GM19452 (cell line): Measurements from ENCODE around the gene P2RX6.
"Not testable (repeated sequence)": the region's sequence is repeated elsewhere in the genome, so short reads cannot be mapped to it uniquely, and the experiment has no call there.

Experiments used
- ATAC-seq: cut with Tn5 transposase; IDR thresholded peaks from one replicate; pipeline ENCODE4 v1.9.1; 2021; ENCODE audit not compliant: unreplicated experiment

The P2RX6 gene

GRCh38 chr22:21014726-21015465 is at the start of gene P2RX6:
TSS of gene P2RX6 (plus strand) at chr22:21015165. CDS start at chr22:21015175, 10 bp downstream.
- ATAC-seq: no peak

GRCh38 chr22:20965888-20966855 is 48.8 kb upstream of the P2RX6 start:
- no peak for ATAC-seq

DNA sequence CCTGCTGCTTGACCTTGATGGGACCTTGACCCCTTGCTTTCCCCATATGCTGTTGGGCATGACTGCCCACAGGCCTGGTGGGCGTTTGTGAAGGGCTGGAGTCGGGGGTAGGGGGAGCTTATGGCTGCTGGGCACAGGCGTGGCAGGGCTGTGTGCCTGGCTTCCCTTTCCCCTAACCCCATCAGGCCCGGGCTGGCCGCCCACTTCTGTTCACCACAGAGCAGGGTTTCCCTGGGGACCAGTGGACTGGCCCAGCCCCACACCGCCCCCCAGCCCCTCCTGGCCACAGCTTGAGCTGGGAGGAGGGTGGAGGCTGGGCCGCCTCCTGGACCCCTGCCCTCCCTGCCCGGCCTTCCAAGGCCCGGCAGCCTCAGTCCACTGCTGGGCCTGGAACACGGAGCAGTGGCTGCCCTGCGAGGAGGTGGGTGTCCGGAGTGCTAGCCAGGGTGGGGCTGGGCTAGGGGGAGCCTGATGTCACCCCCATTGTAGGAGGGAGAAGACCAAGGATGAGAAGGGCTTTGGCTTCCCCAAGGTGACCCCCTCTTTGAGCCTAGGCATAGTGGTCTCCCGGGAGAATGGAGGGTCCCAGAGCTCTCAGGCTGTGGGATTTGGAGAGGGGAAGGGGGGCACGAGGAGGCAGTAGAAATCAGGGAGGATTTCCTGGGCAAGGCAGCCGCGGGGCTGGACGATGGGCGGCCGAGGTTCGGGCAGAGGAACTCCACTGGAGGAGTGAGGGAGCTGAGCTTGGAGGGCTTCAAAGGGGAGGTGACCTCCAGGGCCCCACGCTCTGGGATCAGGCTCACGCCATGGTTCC is 47.9 kb upstream of the P2RX6 start, which contains the start of gene AIFM3:
AIFM3 (plus strand) TSS at position 373 of the 814 bp plus-strand sequence. CDS start 690 bp downstream, outside the sequence.
- no peak for ATAC-seq

DNA sequence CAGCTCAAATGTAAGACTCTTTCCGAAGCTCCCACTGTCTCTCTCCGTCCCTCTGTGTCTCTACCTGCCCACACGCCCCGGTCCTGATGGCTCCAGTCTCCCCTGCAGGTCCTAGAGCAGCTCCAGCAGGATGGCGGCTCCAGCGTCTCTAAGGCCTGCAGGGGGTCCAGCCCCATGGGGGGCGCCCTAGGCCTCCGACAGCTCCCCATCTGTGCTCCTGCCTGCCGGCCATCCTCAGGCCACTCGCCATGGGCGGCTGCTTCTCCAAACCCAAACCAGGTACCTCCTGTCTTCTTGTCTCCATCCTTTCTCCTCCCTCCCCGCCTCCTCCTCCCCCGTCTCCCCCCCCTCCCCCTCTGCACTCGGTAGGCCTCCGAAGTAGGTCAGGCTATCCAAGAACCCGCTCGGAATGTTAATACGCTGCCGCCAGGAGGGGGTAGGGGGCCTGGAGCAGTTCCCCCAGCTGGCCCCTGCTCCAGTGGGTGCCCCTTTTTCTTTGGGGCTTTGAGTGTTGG is 47.2 kb upstream of the P2RX6 start:
- ATAC-seq: no peak

- ATAC-seq: no peak
Observed at GRCh38 chr22:20968281-20968977, 46.5 kb upstream of the P2RX6 start.

DNA sequence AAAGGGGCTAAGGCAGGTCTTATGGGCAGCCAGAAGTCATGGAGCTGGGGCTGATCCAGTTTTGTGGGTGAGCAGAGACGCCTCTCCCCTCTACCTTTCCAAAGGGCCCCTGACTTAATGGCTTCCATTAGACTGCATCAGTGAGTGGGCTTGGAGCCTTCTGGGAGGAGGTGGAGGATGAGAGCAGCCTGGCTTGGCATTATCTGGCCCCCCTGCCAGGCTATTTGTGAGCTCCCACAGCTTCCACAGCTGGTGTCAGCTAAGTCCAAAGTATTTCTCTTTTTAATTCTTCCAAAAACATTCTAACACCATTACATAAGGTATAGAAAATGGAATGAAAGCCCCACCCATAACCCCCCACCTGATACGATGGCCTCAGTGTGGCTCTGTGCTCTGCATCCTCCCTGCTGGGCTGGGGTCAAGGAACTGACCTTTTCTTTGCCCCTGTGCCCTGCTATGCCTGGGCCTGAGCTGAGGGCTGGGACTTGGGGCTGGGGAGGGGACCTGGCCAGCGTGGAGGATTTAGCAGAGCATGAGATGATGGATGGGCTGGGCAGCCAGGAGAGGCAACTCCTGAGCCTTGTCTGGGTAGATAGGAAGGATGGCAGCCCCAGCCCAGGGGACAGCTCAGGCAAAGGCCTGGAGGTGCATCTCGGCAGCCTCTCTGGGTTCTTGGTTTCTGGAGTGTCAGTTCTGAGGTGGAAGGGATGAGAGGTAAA is 43.9 kb upstream of the P2RX6 start:
- ATAC-seq: no peak

DNA sequence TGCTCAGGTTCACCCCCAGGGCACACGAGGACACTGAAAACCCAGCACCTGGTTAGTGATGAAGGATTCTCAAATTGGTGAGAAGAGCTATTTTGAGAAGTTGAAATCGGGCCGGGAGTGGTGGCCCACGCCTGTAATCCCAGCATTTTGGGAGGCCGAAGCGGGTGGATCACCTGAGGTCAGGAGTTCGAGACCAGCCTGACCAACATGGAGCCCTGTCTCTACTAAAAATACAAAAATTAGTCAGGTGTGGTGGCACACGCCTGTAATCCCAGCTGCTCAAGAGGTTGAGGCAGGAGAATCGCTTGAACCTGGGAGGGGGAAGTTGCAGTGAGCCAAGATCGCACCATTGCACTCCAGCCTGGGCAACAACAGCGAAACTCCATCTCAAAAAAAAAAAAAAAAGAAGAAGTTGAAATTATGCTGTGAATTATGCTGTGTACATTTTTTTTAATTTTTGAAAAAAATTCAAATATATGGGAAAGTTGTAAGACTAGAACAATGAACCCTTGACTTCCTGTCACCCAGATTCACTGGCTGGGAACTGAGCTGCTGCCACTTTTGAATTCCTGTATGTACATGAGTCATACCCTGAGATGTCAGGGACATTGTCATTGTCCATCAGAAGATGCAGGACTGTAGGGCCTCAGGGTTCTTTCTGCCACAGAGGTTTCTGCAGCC is 42.8 kb upstream of the P2RX6 start:
- ATAC-seq: not testable (repeated sequence)

DNA sequence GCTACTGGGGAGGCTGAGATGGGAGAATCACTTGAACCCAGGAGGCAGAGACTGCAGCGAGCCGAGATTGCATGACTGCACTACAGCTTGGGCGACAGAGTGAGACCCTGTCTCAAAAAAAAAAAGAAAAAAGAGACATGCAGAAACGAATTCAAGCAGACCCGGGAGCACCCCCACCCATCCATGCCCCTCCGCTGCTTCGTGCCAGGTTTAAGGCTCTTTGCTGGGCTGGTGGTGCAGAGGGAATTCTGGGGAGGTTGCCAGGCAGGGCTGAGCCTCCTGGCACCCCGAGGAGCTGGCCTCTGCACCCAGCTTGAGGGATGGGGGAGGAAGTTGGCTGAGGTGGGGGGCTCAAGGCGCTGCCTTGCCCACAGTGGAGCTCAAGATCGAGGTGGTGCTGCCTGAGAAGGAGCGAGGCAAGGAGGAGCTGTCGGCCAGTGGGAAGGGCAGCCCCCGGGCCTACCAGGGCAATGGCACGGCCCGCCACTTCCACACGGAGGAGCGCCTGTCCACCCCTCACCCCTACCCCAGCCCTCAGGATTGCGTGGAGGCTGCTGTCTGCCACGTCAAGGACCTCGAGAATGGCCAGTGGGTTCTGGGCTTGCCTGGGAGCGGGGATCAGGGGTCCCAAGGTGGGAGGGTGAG is 41.9 kb upstream of the P2RX6 start:
- no peak for ATAC-seq

DNA sequence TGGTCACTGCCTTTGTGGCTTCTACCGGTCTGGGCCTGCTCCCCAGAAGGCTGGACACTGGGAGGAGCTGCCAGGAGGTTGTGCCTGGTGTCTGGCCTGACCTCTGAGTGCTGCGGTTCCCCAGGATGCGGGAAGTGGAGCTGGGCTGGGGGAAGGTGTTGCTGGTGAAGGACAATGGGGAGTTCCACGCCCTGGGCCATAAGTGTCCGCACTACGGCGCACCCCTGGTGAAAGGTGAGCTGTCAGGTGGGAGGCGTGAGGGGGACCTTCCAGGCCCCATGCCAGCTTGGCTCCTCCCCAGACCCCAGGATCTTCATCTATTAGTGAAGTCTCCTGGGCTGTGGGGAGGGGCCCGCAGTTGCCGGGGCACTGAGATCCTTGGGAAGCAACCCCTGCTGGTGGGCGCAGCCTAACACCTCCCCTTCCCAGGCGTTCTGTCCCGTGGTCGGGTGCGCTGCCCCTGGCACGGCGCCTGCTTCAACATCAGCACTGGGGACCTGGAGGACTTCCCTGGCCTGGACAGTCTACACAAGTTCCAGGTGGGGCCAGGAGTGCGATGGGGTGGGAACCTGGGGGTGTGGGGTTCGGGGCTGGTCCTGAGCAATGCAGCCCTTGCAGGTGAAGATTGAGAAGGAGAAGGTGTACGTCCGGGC is 41.2 kb upstream of the P2RX6 start:
- no peak for ATAC-seq

- no peak for ATAC-seq
Observed at GRCh38 chr22:20974336-20974955, 40.5 kb upstream of the P2RX6 start.

- ATAC-seq: no peak
Observed at GRCh38 chr22:20975541-20976290, 39.2 kb upstream of the P2RX6 start.

DNA sequence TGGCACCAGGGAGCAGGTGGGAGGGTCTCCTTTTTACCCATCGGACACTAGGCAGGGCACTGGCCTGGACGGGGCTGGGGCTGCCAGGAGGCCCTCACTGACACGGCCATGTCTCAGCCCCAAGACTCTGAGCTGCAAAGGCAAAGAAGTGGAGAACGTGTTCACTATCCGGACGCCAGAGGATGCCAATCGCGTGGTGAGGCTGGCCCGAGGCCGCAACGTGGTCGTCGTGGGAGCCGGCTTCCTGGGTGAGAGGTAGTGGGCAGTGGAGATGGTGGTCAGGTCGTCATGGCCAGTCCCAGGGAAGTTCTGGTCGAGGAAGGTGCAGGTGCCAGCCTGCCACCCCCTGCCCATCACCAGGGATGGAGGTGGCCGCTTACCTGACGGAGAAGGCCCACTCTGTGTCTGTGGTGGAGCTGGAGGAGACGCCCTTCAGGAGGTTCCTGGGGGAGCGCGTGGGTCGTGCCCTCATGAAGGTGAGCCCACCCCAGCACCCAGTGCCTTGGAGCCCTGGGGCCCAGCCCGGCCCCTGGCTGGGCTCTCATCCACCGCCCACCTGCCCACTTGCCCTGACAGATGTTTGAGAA is 38.6 kb upstream of the P2RX6 start:
- no peak for ATAC-seq

GRCh38 chr22:20977019-20977418 is 37.9 kb upstream of the P2RX6 start:
- ATAC-seq: no peak

DNA sequence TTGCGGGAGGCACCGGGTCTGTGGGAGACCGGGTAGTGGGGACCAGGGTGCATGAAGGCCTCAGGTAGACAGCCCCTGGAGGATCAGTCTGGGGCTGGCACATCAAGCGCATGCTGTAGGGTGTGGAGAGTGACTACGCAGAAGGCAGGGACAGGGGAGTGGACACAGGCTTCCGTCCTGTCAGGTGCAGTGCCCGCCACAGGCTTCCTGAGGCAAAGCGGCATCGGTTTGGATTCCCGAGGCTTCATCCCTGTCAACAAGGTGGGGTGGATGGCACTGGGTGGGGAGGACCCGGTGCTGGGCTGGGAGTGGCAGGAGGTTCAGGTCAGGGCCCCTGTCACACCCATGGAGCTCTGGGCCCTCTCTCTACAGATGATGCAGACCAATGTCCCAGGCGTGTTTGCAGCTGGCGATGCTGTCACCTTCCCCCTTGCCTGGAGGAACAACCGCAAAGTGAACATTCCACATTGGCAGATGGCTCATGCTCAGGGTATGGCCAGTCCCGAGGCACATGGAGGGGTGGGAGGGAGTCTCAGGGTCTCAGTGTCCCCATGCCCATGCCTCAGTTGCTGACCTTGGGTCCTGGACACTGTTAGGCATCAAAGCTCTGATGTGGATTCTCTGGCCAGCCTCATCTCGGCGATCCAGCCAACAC is 37.3 kb upstream of the P2RX6 start:
- ATAC-seq: no peak

DNA sequence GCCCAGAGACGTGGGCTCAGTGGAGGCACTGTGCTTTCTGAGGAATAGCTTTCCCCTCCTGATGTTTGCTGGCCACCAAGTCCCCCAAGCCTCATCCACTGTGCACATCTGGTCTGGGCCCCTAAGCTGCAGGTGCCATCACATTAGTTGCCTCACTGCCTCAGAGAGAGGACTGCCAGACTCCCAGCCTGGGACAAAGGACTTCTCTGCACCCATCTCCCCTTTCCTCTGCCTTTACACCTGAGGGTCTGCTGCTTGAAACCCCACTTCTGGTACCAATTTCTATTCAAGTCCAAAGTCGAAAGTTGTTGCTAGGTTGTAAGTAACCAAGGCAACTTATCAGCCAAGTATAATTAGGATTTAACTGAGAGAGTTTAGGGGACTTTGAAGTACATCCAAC is 36.5 kb upstream of the P2RX6 start:
- ATAC-seq: no peak

- no peak for ATAC-seq
Observed at GRCh38 chr22:20979243-20979809, 35.6 kb upstream of the P2RX6 start.
